HG03520 (cell line): ENCODE results near the gene CCDC141.
"Not testable (repeated sequence)": the region's sequence is repeated elsewhere in the genome, so short reads cannot be mapped to it uniquely, and the experiment has no call there.

Source experiments
- ATAC-seq: cut with Tn5 transposase; IDR thresholded peaks from one replicate; pipeline ENCODE4 v1.9.1; 2021; ENCODE audit warnings: mild to moderate bottlenecking, moderate library complexity; ENCODE audit not compliant: unreplicated experiment

CCDC141 gene

GRCh38 chr2:179037807-179038206 lies 12.1 kb downstream of the CCDC141 start:
- no peak for ATAC-seq

DNA sequence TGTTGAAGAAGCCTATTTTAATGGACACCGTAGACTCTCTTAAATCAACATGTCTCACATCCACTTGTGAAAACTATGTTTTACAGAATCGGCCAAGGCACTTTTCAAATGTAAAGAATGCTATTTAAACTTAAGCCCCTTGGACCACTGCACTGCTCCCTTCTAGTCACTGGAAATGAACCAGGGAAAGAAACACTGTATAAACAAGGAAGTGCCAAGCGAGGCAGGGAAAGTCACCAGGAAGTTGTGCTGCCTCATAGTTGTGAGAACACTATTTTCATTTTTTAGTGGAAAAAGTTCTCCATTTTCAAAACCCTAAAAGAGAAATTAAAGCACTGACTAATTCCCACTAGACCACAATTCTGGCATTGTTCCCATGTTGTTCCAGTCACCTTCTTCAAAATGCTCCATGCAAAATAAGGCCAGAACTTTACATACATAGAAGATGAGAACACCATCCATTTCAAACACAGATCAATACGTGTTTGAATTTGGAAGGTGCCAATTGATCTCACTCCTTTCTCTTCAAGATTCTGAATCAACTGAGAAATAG lies 13.5 kb downstream of the CCDC141 start:
- ATAC-seq = no peak

DNA sequence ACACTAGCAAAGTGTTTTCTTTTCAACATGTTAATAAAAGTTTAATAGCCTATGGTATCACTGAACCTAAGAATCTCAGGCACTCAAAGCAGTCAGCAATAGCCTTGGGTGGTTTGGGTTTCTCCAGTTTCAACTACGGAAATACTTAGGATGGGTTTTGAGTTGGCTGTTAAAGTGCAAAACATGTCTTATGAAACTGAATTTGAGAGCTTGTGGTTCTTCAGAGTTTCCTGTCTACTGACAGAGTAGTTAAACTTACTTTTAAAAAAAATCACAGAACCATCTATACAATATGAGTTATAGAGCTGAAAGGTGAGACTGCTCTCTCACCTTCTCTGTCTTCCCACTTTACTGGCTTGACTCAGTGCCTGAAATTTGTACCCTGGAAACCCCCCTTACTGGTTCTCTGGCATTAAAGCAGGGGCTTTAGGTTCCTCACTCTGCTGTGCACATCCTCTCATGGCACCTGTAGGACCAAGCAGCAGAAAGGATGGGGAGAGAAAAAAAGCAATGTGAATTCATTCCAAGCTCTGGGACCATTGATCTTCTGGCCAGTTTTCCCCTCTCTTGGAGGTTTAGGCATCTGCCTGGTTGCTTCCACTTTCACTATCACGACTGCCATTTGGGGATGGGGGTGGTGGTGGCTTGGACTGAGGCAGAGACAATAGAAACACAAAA lies 18.1 kb downstream of the CCDC141 start:
- ATAC-seq = peak; percentile 97

- no peak for ATAC-seq
These were observed 25.5 kb downstream of the CCDC141 start for GRCh38 chr2:179024445-179024844.

- no peak for ATAC-seq
These were observed 27.3 kb downstream of the CCDC141 start for GRCh38 chr2:179022685-179023084.

DNA sequence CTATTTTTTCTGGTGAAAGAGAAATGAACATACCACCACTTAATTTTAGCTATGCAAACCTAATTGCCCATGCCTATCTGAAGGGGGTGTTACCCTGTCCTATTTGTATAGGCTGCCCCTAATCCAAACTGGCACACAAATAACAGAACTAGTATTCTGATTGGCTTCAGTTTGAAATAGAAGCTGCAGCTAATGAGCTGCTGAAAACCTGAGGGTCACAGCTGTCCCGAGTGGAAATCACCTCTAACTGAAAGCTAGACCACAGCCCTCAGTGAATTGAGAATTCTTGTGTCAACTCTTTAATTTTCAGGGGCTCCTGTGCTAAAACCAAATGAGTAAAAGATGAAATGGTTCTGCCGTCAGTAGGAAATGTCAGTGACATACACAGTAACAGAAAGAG lies 28.7 kb downstream of the CCDC141 start:
- ATAC-seq = peak; percentile 62

- peak; percentile 59 for ATAC-seq
These were observed 29.7 kb downstream of the CCDC141 start for GRCh38 chr2:179020156-179020750.

- ATAC-seq = no peak
These were observed 30.7 kb downstream of the CCDC141 start for GRCh38 chr2:179019260-179019659.

GRCh38 chr2:179017773-179018357 lies 32.1 kb downstream of the CCDC141 start:
- ATAC-seq = no peak

DNA sequence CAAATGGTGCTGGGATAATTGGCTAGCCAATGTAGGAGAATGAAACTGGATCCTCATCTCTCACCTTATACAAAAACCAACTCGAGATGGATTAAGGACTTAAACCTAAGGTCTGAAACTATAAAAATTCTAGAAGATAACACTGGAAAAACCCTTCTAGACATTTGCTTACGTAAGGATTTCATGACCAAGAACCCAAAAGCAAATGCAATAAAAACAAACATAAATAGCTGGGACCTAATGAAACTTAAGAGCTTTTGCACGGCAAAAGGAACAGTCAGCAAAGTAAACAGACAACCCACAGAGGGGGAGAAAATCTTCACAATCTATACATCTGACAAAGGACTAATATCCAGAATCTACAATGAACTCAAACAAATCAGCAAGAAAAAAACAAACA lies 35.7 kb downstream of the CCDC141 start:
- ATAC-seq = not testable (repeated sequence)

GRCh38 chr2:179005976-179006375 lies 44.0 kb downstream of the CCDC141 start:
- no peak for ATAC-seq

- ATAC-seq = no peak
These were observed 50.5 kb downstream of the CCDC141 start for GRCh38 chr2:178999476-178999875.

GRCh38 chr2:178998539-178998938 lies 51.4 kb downstream of the CCDC141 start:
- ATAC-seq = no peak

GRCh38 chr2:178997477-178997876 lies 52.5 kb downstream of the CCDC141 start:
- no peak for ATAC-seq

GRCh38 chr2:178997067-178997466 lies 52.9 kb downstream of the CCDC141 start:
- ATAC-seq = no peak

- ATAC-seq = no peak
These were observed 55.7 kb downstream of the CCDC141 start for GRCh38 chr2:178994264-178994663.

DNA sequence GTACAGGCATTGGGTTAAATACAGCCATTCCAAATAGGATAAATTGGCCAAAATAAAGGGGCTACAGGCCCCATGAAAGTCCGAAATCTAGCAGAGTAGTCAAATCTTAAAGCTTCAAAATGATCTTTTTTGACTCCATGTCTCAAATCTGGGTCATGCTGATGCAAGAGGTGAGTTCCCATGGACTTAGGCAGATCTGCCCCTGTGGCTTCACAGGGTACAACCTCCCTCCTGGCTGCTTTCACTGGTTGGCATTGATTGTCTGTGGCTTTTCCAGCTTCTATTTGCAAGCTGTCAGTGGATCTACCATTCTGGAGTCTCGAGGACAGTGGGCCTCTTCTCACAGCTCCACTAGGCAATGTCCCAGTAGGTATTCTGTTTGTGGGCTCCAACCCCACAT lies 56.1 kb downstream of the CCDC141 start:
- no peak for ATAC-seq

- ATAC-seq = not testable (repeated sequence)
These were observed 57.2 kb downstream of the CCDC141 start for GRCh38 chr2:178992719-178993118.

- ATAC-seq = peak; percentile 84
These were observed 59.2 kb downstream of the CCDC141 start for GRCh38 chr2:178990533-178991241.

- not testable (repeated sequence) for ATAC-seq
These were observed 60.5 kb downstream of the CCDC141 start for GRCh38 chr2:178989424-178989823.

DNA sequence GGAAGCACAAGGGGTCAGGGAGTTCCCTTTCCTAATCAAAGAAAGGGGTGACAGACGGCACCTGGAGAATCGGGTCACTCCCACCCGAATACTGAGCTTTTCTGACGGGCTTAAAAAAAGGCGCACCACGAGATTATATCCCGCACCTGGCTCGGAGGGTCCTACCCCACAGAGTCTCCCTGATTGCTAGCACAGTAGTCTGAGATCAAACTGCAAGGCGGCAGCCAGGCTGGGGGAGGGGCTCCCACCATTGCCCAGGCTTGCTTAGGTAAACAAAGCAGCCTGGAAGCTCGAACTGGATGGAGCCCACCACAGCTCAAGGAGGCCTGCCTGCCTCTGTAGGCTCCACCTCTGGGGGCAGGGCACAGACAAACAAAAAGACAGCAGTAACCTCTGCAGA lies 67.3 kb downstream of the CCDC141 start:
- ATAC-seq = not testable (repeated sequence)
